WTC11 (cell line): ENCODE results near the gene CTNNAL1. TPM values are rescaled to one million over a fixed set of nuclear protein-coding genes. Genes with fewer than 3 reads are reported as not detected.

Source experiments
- ATAC-seq: fragments of 200-7000 bp; cut with Tn5 transposase; 2 replicates; pipeline ENCODE4 v1.10.0; 2021; ENCODE audit warnings: mild to moderate bottlenecking, moderate library complexity
- CTCF ChIA-PET: fragments of 300-600 bp; sonication (Branson Sonifier 250); formaldehyde crosslinking; loops from one replicate; lab custom pipeline; 2021; ENCODE audit warnings: antibody characterized with exemption; lab: Charles Lee
- POLR2A ChIA-PET: fragments of 350-600 bp; sonication (Branson Sonifier 250); formaldehyde crosslinking; loops from one replicate; lab custom pipeline; 2021; ENCODE audit warnings: antibody characterized with exemption; lab: Charles Lee
- DNase-seq: peaks from one replicate; pipeline ENCODE4 v3.0.0; 2021; ENCODE audit warnings: low spot score
- H3K27ac Mint-ChIP-seq: 2 replicates; pipeline ENCODE4 v1.8.0; 2021; ENCODE audit warnings: mixed read lengths
- H3K27me3 Mint-ChIP-seq: 2 replicates; pipeline ENCODE4 v1.8.0; 2021; ENCODE audit warnings: low read depth, mild to moderate bottlenecking, moderate library complexity, mixed read lengths
- H3K36me3 Mint-ChIP-seq: 2 replicates; pipeline ENCODE4 v1.8.0; 2021; ENCODE audit warnings: mixed read lengths
- H3K4me1 Mint-ChIP-seq: 2 replicates; pipeline ENCODE4 v1.8.0; 2022; ENCODE audit warnings: mixed read lengths
- H3K4me3 Mint-ChIP-seq: 2 replicates; pipeline ENCODE4 v1.8.0; 2021; ENCODE audit warnings: mild to moderate bottlenecking, moderate library complexity, mixed read lengths
- H3K9me3 Mint-ChIP-seq: 2 replicates; pipeline ENCODE4 v1.8.0; 2021; ENCODE audit warnings: mixed read lengths
- ATF1 ChIP-seq: sonication (generic); formaldehyde crosslinking; IDR thresholded peaks from 2 replicates; pipeline ENCODE4 v1.8.1; 2023; ENCODE audit warnings: mild to moderate bottlenecking, moderate library complexity, missing genetic modification reagents
- E2F5 ChIP-seq: sonication (generic); formaldehyde crosslinking; IDR thresholded peaks from 2 replicates; pipeline ENCODE4 v1.8.1; 2022; ENCODE audit warnings: mild to moderate bottlenecking, moderate library complexity, missing genetic modification reagents
- GABPB1 ChIP-seq: sonication (generic); formaldehyde crosslinking; IDR thresholded peaks from 2 replicates; pipeline ENCODE4 v1.8.1; 2023; ENCODE audit warnings: mild to moderate bottlenecking, missing genetic modification reagents
- GTF2I ChIP-seq: fragments of 250-450 bp; sonication (Bioruptor Pico); conservative IDR thresholded peaks from 2 replicates; pipeline ENCODE4 v1.4.0; 2021; ENCODE audit warnings: mild to moderate bottlenecking
- JUN ChIP-seq: sonication (generic); formaldehyde crosslinking; IDR thresholded peaks from 2 replicates; pipeline ENCODE4 v1.8.0; 2023; ENCODE audit warnings: mild to moderate bottlenecking, missing genetic modification reagents
- KAT7 ChIP-seq: sonication (generic); formaldehyde crosslinking; IDR thresholded peaks from 2 replicates; pipeline ENCODE4 v1.8.1; 2023; ENCODE audit warnings: missing genetic modification reagents, mild to moderate bottlenecking, borderline replicate concordance
- MYBL2 ChIP-seq: sonication (generic); formaldehyde crosslinking; IDR thresholded peaks from 2 replicates; pipeline ENCODE4 v1.8.1; 2023; ENCODE audit warnings: mild to moderate bottlenecking, moderate library complexity, missing genetic modification reagents
- PRDM15 ChIP-seq: sonication (generic); formaldehyde crosslinking; IDR thresholded peaks from 2 replicates; pipeline ENCODE4 v1.8.0; 2022; ENCODE audit warnings: missing genetic modification reagents
- RELA ChIP-seq: sonication (generic); formaldehyde crosslinking; IDR thresholded peaks from 2 replicates; pipeline ENCODE4 v1.8.1; 2022; ENCODE audit warnings: missing genetic modification reagents, mild to moderate bottlenecking, borderline replicate concordance
- RORB ChIP-seq: fragments of 250-450 bp; sonication (Bioruptor Pico); IDR thresholded peaks from 2 replicates; pipeline ENCODE4 v1.9.0; 2021; ENCODE audit warnings: mild to moderate bottlenecking
- SMAD3 ChIP-seq: sonication (generic); formaldehyde crosslinking; IDR thresholded peaks from 2 replicates; pipeline ENCODE4 v1.8.0; 2022; ENCODE audit warnings: missing genetic modification reagents, mild to moderate bottlenecking, borderline replicate concordance
- SP1 ChIP-seq: sonication (generic); formaldehyde crosslinking; conservative IDR thresholded peaks from 2 replicates; pipeline ENCODE4 v1.8.1; 2022; ENCODE audit warnings: missing genetic modification reagents
- STAT6 ChIP-seq: sonication (generic); formaldehyde crosslinking; conservative IDR thresholded peaks from 2 replicates; pipeline ENCODE4 v1.8.1; 2023; ENCODE audit warnings: mild to moderate bottlenecking, low read depth, missing genetic modification reagents, moderate library complexity
- TCF7 ChIP-seq: sonication (generic); formaldehyde crosslinking; IDR thresholded peaks from 2 replicates; pipeline ENCODE4 v1.8.0; 2022; ENCODE audit warnings: mild to moderate bottlenecking, low read depth, missing genetic modification reagents, moderate library complexity
- ZNF219 ChIP-seq: sonication (generic); formaldehyde crosslinking; IDR thresholded peaks from 2 replicates; pipeline ENCODE4 v1.8.0; 2023; ENCODE audit warnings: missing genetic modification reagents, mild to moderate bottlenecking, borderline replicate concordance
- ZNF263 ChIP-seq: sonication (generic); formaldehyde crosslinking; IDR thresholded peaks from 2 replicates; pipeline ENCODE4 v1.8.1; 2022; ENCODE audit warnings: low read depth, mild to moderate bottlenecking, moderate library complexity, missing genetic modification reagents
- ZNF281 ChIP-seq: sonication (generic); formaldehyde crosslinking; IDR thresholded peaks from 2 replicates; pipeline ENCODE4 v1.8.0; 2023; ENCODE audit warnings: mild to moderate bottlenecking, missing genetic modification reagents
- ZNF396 ChIP-seq: fragments of 250-450 bp; sonication (Bioruptor Pico); IDR thresholded peaks from 2 replicates; pipeline ENCODE4 v1.8.0; 2021; ENCODE audit warnings: mild to moderate bottlenecking, moderate library complexity, borderline replicate concordance
- ZNF416 ChIP-seq: fragments of 250-450 bp; sonication (Bioruptor Pico); IDR thresholded peaks from 2 replicates; pipeline ENCODE4 v1.9.0; 2021; ENCODE audit warnings: mild to moderate bottlenecking, inconsistent platforms
- ZNF425 ChIP-seq: fragments of 250-450 bp; sonication (Bioruptor Pico); conservative IDR thresholded peaks from 2 replicates; pipeline ENCODE4 v1.9.0; 2021; ENCODE audit warnings: mild to moderate bottlenecking
- ZNF671 ChIP-seq: fragments of 250-450 bp; sonication (Bioruptor Pico); IDR thresholded peaks from 2 replicates; pipeline ENCODE4 v1.8.0; 2021; ENCODE audit warnings: mild to moderate bottlenecking
- total RNA-seq: library from RNA; stranded (reverse); gene quantifications from 3 replicates; pipeline ENCODE4 v1.2.3, GENCODE V29; 2021

Gene CTNNAL1
- total RNA-seq, 1 experiment from 2014 or later: 53.1 TPM

- ChIA-PET CTCF (interaction anchor here (2.0 kb wide), 1 partner anchor 10 kb away, joined by 5 read pairs; no protein-coding TSS in a partner anchor), POLR2A (no interaction called here)
- Mint-ChIP-seq H3K36me3 (peaks cover 3% of the 10 kb centered on the region), H3K27ac (no peak overlapping the region), H3K4me1 (no peaks in the 10 kb centered on the region), H3K9me3 (no peaks in the 10 kb centered on the region), H3K4me3 (no peak overlapping the region), H3K27me3 (no peaks in the 10 kb centered on the region)
- DNase-seq: no peak
- no peak for ATAC-seq
- TF ChIP-seq RELA (CRISPR knock-in tag) (no peak), GTF2I (CRISPR knock-in tag) (no peak), ZNF416 (CRISPR knock-in tag) (no peak), ZNF671 (CRISPR knock-in tag) (no peak), ZNF263 (CRISPR knock-in tag) (no peak), ATF1 (CRISPR knock-in tag) (no peak), RORB (CRISPR knock-in tag) (no peak), TCF7 (no peak), GABPB1 (CRISPR knock-in tag) (no peak), KAT7 (CRISPR knock-in tag) (no peak), ZNF396 (no peak), JUN (CRISPR knock-in tag) (no peak), MYBL2 (no peak), ZNF219 (CRISPR knock-in tag) (no peak), ZNF425 (CRISPR knock-in tag) (no peak), STAT6 (CRISPR knock-in tag) (no peak), SP1 (CRISPR knock-in tag) (no peak), ZNF281 (CRISPR knock-in tag) (no peak)
These were observed 52.1 kb downstream of the CTNNAL1 start for GRCh38 chr9:108961151-108961550.

- Mint-ChIP-seq H3K27ac (no peak overlapping the region), H3K4me3 (no peak overlapping the region), H3K9me3 (no peaks in the 10 kb centered on the region), H3K36me3 (peaks cover 2% of the 10 kb centered on the region), H3K27me3 (no peaks in the 10 kb centered on the region), H3K4me1 (no peaks in the 10 kb centered on the region)
- ChIA-PET POLR2A (no interaction called here), CTCF (interaction anchor here (2.0 kb wide), 1 partner anchor 9 kb away, joined by 5 read pairs; no protein-coding TSS in a partner anchor)
- DNase-seq: no peak
- no peak for ATAC-seq
- TF ChIP-seq PRDM15 (CRISPR knock-in tag): no peak
- TF ChIP-seq KAT7 (CRISPR knock-in tag): no peak
- TF ChIP-seq ATF1 (CRISPR knock-in tag): no peak
- TF ChIP-seq SMAD3 (CRISPR knock-in tag): no peak
- TF ChIP-seq E2F5 (CRISPR knock-in tag): no peak
These were observed 53.0 kb downstream of the CTNNAL1 start for GRCh38 chr9:108960331-108960730.
